ENCODE data around the gene CDC20B. TPM values are rescaled to one million over a fixed set of nuclear protein-coding genes. Genes with fewer than 3 reads are reported as not detected.

CDC20B gene
- total and polyA plus RNA-seq, 4 donors: 0.28 to 5.7 (median 0.92) TPM

- TF ChIP-seq, protein P1, sequence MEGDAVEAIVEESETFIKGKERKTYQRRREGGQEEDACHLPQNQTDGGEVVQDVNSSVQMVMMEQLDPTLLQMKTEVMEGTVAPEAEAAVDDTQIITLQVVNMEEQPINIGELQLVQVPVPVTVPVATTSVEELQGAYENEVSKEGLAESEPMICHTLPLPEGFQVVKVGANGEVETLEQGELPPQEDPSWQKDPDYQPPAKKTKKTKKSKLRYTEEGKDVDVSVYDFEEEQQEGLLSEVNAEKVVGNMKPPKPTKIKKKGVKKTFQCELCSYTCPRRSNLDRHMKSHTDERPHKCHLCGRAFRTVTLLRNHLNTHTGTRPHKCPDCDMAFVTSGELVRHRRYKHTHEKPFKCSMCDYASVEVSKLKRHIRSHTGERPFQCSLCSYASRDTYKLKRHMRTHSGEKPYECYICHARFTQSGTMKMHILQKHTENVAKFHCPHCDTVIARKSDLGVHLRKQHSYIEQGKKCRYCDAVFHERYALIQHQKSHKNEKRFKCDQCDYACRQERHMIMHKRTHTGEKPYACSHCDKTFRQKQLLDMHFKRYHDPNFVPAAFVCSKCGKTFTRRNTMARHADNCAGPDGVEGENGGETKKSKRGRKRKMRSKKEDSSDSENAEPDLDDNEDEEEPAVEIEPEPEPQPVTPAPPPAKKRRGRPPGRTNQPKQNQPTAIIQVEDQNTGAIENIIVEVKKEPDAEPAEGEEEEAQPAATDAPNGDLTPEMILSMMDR (IDR thresholded peaks at IDR 0.05; ENCODE audit: control extremely low read depth, extremely low read depth): peak; percentile 86
- DNase-seq (peak; percentile 82 to 87 (median 86)), ATAC-seq (ENCODE audit: insufficient read depth, low FRiP score) (peak; percentile 82)
- H3K4me1 ChIP-seq (ENCODE audit: control insufficient read depth in 5 of 5, insufficient read depth in 5 of 5, low read length in 5 of 5): no peaks in the 10 kb centered on the region
- no peak overlapping the region for H3K27ac ChIP-seq (ENCODE audit: low read depth in 1 of 2, low read length in 1 of 2)
- H3K9ac ChIP-seq (ENCODE audit: insufficient read depth in 1 of 2, low read length in 2 of 2): no peak overlapping the region
- no peaks in the 10 kb centered on the region for H3K36me3 ChIP-seq (ENCODE audit: control insufficient read depth in 4 of 4, insufficient read depth in 4 of 4, low read length in 4 of 4)
- H3K9me3 ChIP-seq (ENCODE audit: control insufficient read depth in 4 of 4, insufficient read depth in 3 of 4, low read length in 3 of 4): no peaks in the 10 kb centered on the region
- H3K27me3 ChIP-seq (ENCODE audit: control insufficient read depth in 3 of 3, insufficient read depth in 3 of 3, low read length in 2 of 3): peaks cover 0 to 2% (median 0%) of the 10 kb centered on the region in 3 donors
- 7 to 8% methylated on average over 11 of the region's 11 CpGs for WGBS, 2 donors
- H3K4me3 ChIP-seq: no peak overlapping the region
These were observed 26.3 kb downstream of the CDC20B start for GRCh38 chr5:55146543-55147151.

- Histone ChIP-seq H3K9ac (ENCODE audit: insufficient read depth in 1 of 2, low read length in 2 of 2) (no peak overlapping the region), H3K9me3 (ENCODE audit: control insufficient read depth in 4 of 4, insufficient read depth in 3 of 4, low read length in 3 of 4) (no peaks in the 10 kb centered on the region), H3K4me3 (no peak overlapping the region), H3K27ac (ENCODE audit: low read depth in 1 of 2, low read length in 1 of 2) (no peak overlapping the region), H3K4me1 (ENCODE audit: control insufficient read depth in 5 of 5, insufficient read depth in 5 of 5, low read length in 5 of 5) (no peaks in the 10 kb centered on the region), H3K27me3 (ENCODE audit: control insufficient read depth in 3 of 3, insufficient read depth in 3 of 3, low read length in 2 of 3) (peaks cover 0 to 2% (median 0%) of the 10 kb centered on the region in 3 donors), H3K36me3 (ENCODE audit: control insufficient read depth in 4 of 4, insufficient read depth in 4 of 4, low read length in 4 of 4) (no peaks in the 10 kb centered on the region)
- TF ChIP-seq, protein P1 (IDR thresholded peaks at IDR 0.05; ENCODE audit: control extremely low read depth, extremely low read depth): no peak
- DNase-seq (no peak), ATAC-seq (ENCODE audit: insufficient read depth, low FRiP score) (no peak)
- 77 to 91% methylated on average over 8 of the region's 8 CpGs for WGBS, 2 donors
These were observed 26.9 kb downstream of the CDC20B start for GRCh38 chr5:55146080-55146479.

- TF ChIP-seq, protein P1 (IDR thresholded peaks at IDR 0.05; ENCODE audit: control extremely low read depth, extremely low read depth): no peak
- ATAC-seq (ENCODE audit: insufficient read depth, low FRiP score) (no peak), DNase-seq (no peak)
- Histone ChIP-seq H3K4me1 (ENCODE audit: control insufficient read depth in 5 of 5, insufficient read depth in 5 of 5, low read length in 5 of 5) (no peaks in the 10 kb centered on the region), H3K36me3 (ENCODE audit: control insufficient read depth in 4 of 4, insufficient read depth in 4 of 4, low read length in 4 of 4) (no peaks in the 10 kb centered on the region), H3K9ac (ENCODE audit: insufficient read depth in 1 of 2, low read length in 2 of 2) (no peak overlapping the region), H3K9me3 (ENCODE audit: control insufficient read depth in 4 of 4, insufficient read depth in 3 of 4, low read length in 3 of 4) (no peaks in the 10 kb centered on the region), H3K27me3 (ENCODE audit: control insufficient read depth in 3 of 3, insufficient read depth in 3 of 3, low read length in 2 of 3) (peaks cover 0 to 2% (median 0%) of the 10 kb centered on the region in 3 donors), H3K4me3 (no peak overlapping the region), H3K27ac (ENCODE audit: low read depth in 1 of 2, low read length in 1 of 2) (no peak overlapping the region)
- 60 to 82% methylated on average over 4 of the region's 4 CpGs for WGBS, 2 donors
These were observed 29.4 kb downstream of the CDC20B start for GRCh38 chr5:55143624-55144023.
